IPS-18a (cell line): Measurements from ENCODE around the gene ATF7IP2.
A peak's percentile ranks its signal among the peaks of the same experiment; 100 is the strongest.
"Not testable (repeated sequence)": the region's sequence is repeated elsewhere in the genome, so short reads cannot be mapped to it uniquely, and the experiment has no call there.

ENCODE experiments used
- H3K27ac ChIP-seq: one replicate; pipeline ENCODE4 v1.5.1; 2013; ENCODE audit warnings: low read length
- H3K27me3 ChIP-seq: one replicate; pipeline ENCODE4 v1.6.1; 2013; ENCODE audit warnings: mild to moderate bottlenecking, low read length; ENCODE audit not compliant: control insufficient read depth, insufficient read depth
- H3K36me3 ChIP-seq: one replicate; pipeline ENCODE4 v1.6.1; 2013; ENCODE audit warnings: low read depth, low read length; ENCODE audit not compliant: control insufficient read depth
- H3K4me1 ChIP-seq: one replicate; pipeline ENCODE4 v1.6.1; 2013; ENCODE audit warnings: low read depth, low read length; ENCODE audit not compliant: control insufficient read depth
- H3K4me3 ChIP-seq: one replicate; pipeline ENCODE4 v1.5.1; 2013; ENCODE audit warnings: low read length
- H3K9ac ChIP-seq: one replicate; pipeline ENCODE4 v1.6.1; 2013; ENCODE audit warnings: mild to moderate bottlenecking, low read length, moderate library complexity
- H3K9me3 ChIP-seq: one replicate; pipeline ENCODE4 v1.6.1; 2013; ENCODE audit warnings: low read depth, low read length; ENCODE audit not compliant: control insufficient read depth

ATF7IP2 gene

GRCh38 chr16:10385725-10386516 lies at the start of gene ATF7IP2:
Gene ATF7IP2 (plus strand): TSS chr16:10386061. CDS start chr16:10430621, 44,560 bp downstream.
- Histone ChIP-seq H3K9me3 (peaks cover 3% of the 10 kb centered on the region), H3K27ac (no peak within 1 kb of the TSS), H3K36me3 (peaks cover 4% of the 10 kb centered on the region), H3K27me3 (no peaks in the 10 kb centered on the region), H3K4me1 (peaks cover 9% of the 10 kb centered on the region), H3K4me3 (peak within 1 kb of the TSS; percentile 94), H3K9ac (peak within 1 kb of the TSS; percentile 75)

- Histone ChIP-seq H3K4me1 (no peaks in the 10 kb centered on the region), H3K4me3 (no peak overlapping the region), H3K9ac (no peak overlapping the region), H3K36me3 (no peaks in the 10 kb centered on the region), H3K27ac (no peak overlapping the region), H3K27me3 (no peaks in the 10 kb centered on the region), H3K9me3 (peaks cover 6% of the 10 kb centered on the region)
Measured at GRCh38 chr16:10338426-10338825, 47.4 kb upstream of the ATF7IP2 start.

GRCh38 chr16:10339777-10340732 lies 45.8 kb upstream of the ATF7IP2 start:
- no peaks in the 10 kb centered on the region for H3K27me3 ChIP-seq
- H3K27ac ChIP-seq: no peak overlapping the region

GRCh38 chr16:10343124-10343760 lies 42.6 kb upstream of the ATF7IP2 start:
- Histone ChIP-seq H3K4me1 (no peaks in the 10 kb centered on the region), H3K4me3 (no peak overlapping the region), H3K36me3 (no peaks in the 10 kb centered on the region), H3K9ac (no peak overlapping the region), H3K27ac (no peak overlapping the region), H3K9me3 (peaks cover 6% of the 10 kb centered on the region), H3K27me3 (no peaks in the 10 kb centered on the region)

More at GRCh38 chr16:10339777-10340732, 45.8 kb upstream of the ATF7IP2 start:
- Histone ChIP-seq H3K9ac (no peak overlapping the region), H3K4me1 (no peaks in the 10 kb centered on the region), H3K9me3 (peaks cover 6% of the 10 kb centered on the region), H3K36me3 (no peaks in the 10 kb centered on the region), H3K4me3 (no peak overlapping the region)

GRCh38 chr16:10344699-10345098 lies 41.2 kb upstream of the ATF7IP2 start:
- not testable (repeated sequence) for H3K9ac ChIP-seq, H3K4me1 ChIP-seq, H3K36me3 ChIP-seq, H3K4me3 ChIP-seq, H3K27ac ChIP-seq, H3K27me3 ChIP-seq, H3K9me3 ChIP-seq

- no peak overlapping the region for H3K27ac ChIP-seq
- H3K4me1 ChIP-seq: no peaks in the 10 kb centered on the region
- no peaks in the 10 kb centered on the region for H3K27me3 ChIP-seq
- H3K36me3 ChIP-seq: no peaks in the 10 kb centered on the region
- no peak overlapping the region for H3K4me3 ChIP-seq
- peaks cover 6% of the 10 kb centered on the region for H3K9me3 ChIP-seq
- H3K9ac ChIP-seq: no peak overlapping the region
Measured at GRCh38 chr16:10345629-10346028, 40.2 kb upstream of the ATF7IP2 start.

GRCh38 chr16:10349851-10350250 lies 36.0 kb upstream of the ATF7IP2 start:
- Histone ChIP-seq H3K27me3 (no peaks in the 10 kb centered on the region), H3K4me1 (no peaks in the 10 kb centered on the region), H3K27ac (no peak overlapping the region), H3K4me3 (no peak overlapping the region), H3K9me3 (no peaks in the 10 kb centered on the region), H3K36me3 (no peaks in the 10 kb centered on the region), H3K9ac (no peak overlapping the region)

GRCh38 chr16:10352262-10352661 lies 33.6 kb upstream of the ATF7IP2 start:
- no peaks in the 10 kb centered on the region for H3K9me3 ChIP-seq
- no peak overlapping the region for H3K27ac ChIP-seq
- H3K4me3 ChIP-seq: no peak overlapping the region
- H3K36me3 ChIP-seq: no peaks in the 10 kb centered on the region
- no peaks in the 10 kb centered on the region for H3K27me3 ChIP-seq
- no peaks in the 10 kb centered on the region for H3K4me1 ChIP-seq
- no peak overlapping the region for H3K9ac ChIP-seq

GRCh38 chr16:10355589-10355988 lies 30.3 kb upstream of the ATF7IP2 start:
- Histone ChIP-seq H3K4me3 (no peak overlapping the region), H3K9ac (no peak overlapping the region), H3K27me3 (no peaks in the 10 kb centered on the region), H3K4me1 (no peaks in the 10 kb centered on the region), H3K36me3 (no peaks in the 10 kb centered on the region), H3K9me3 (no peaks in the 10 kb centered on the region), H3K27ac (no peak overlapping the region)

GRCh38 chr16:10356870-10357842 lies 28.7 kb upstream of the ATF7IP2 start:
- H3K4me3 ChIP-seq: no peak overlapping the region
- H3K9ac ChIP-seq: no peak overlapping the region
- H3K36me3 ChIP-seq: no peaks in the 10 kb centered on the region
- H3K4me1 ChIP-seq: no peaks in the 10 kb centered on the region
- no peaks in the 10 kb centered on the region for H3K27me3 ChIP-seq
- no peak overlapping the region for H3K27ac ChIP-seq
- no peaks in the 10 kb centered on the region for H3K9me3 ChIP-seq
